Forelimb muscle (tissue), 1 donor: ENCODE results near the gene TSPAN9. TPM values are rescaled to one million over a fixed set of nuclear protein-coding genes. Genes with fewer than 3 reads are reported as not detected.

Experiments used
- DNase-seq: peaks from one replicate; pipeline ENCODE4 v3.0.0-alpha.2; 2013; ENCODE audit warnings: low read depth
- polyA plus RNA-seq: library from polyadenylated mRNA; unstranded; fragments of 120-200 nt; gene quantifications from one replicate; pipeline ENCODE4 v1.2.1, GENCODE V29; 2013; ENCODE audit not compliant: insufficient read length

Gene TSPAN9
- polyA plus RNA-seq, 1 donor = 112 TPM

DNA sequence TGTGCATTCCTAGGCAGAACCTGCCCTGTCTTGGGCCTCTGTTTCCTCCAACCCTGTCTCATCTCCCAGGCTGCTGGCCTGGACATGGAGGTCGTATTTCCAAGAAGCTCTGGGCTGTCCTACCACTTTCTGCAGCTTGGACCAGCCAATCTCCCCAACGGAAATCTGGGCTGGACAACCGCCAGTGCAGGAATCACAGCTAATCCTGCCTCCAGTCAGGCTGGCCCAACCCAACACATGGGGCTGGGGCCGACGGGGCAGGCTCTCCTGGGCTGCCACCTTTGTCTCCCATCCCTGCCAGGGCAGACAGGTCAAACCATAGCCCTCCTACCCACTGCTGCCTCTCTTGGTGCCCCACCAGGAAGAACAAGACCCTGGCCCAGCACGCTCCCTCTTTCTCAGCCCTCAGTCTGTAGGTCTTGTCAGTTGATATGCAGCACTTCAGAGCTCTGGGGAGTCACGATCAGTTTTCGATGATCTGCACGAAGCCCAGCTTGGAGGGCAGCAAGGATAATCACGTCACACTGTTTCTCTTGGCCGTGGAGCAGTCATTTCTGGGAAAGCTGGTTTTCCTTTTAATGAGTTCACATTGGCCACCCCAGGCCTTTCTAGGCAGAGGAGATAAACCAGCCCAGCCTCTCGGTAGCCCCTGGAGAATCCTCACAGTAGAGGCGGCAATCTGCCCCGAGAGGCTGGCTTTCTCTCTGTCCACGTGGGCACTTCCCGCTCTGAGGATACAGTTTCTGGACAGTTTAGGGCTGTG is 218.6 kb downstream of the TSPAN9 start:
- DNase-seq = no peak

- DNase-seq = no peak
Measured at GRCh38 chr12:3296409-3296701, 219.2 kb downstream of the TSPAN9 start.

DNA sequence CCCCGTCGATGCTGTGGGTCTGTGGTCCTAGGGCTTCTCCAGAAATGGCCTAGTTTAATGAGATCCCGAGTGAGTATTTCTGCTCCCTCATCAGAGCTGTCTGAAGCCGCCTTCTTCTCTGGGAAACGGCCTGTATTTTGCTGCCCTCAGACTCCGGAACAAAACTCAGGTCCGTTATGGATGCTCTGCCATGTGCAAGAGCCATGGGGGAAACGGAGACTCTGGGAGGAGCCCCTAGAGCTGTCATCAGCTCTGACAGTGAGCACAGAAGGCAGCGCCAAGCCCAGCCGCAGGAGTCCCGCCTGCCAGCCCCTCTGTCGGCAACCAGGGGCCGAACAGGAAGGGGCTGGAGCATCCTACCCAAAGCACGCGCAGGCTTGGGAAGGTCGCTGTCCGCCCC is 221.4 kb downstream of the TSPAN9 start:
- no peak for DNase-seq

DNA sequence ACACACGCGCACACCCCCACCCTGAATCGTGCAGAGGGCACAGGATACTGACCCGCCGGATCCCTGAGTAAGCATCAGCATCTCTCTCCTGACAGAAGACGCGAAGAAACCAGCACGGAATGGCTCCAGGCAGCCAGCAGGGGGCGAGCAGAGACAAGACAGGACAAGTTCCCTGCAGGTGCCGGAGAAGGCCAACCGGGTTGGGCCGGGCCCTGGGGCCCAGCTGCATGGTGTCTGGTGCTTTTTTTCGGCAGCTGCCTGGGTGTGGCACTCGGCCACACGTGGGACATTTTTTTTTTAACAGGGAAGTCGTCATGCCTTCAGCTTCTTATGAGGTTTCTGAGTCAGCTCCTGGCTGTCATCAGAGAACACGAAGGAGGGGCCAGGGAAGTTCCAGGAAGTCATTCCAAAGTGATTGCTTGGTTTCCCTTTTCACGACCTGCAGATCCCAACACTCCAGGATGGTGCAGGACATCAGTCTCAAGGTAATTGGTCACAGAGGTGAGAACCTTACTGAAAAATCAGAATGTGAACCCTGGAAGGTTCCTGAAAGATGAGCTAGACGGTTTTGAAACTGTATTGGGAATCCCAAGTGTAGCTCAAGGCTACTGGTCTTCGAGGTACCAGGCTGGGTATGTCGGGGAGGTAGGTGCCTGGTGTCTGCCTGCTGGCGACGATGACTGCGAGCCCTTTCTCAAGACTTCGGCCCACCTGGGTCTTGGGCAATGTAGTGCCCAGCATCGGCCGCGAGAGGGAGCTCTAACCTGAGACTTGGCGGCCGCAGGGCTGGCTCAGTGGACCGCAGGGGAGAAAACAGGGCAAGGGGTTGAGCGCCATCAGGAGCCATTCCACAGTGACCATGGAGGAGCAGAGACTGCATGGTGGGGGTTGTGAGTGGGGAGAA is 223.0 kb downstream of the TSPAN9 start:
- peak; percentile 75 for DNase-seq

DNA sequence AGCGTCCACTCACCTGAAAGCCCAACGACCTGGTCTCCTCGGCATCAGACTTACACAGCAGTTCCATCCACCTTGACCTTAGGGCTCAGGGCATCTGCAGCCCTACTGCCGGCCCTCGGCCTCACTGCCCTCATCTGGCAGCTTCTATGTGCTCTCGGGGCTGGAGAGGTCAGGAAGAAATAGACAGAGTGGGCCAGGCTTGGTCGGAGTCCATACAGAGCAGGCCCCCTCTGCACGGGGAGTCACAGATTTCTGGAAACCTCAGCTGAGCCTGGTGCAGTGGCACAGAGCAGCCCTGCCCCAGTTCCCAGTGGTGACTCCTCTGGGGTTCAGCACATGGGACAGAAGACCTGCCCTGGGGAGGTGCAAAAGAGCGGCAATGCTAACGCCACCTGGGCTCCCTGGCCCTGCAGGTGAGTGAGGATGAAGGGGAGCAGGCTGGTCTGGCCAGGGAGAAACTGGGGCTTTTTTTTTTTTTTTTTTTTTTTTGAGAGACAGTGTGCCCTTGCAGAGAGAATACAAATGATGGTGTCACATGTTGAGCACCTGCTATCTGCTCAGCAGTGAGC is 223.7 kb downstream of the TSPAN9 start:
- DNase-seq = no peak

DNA sequence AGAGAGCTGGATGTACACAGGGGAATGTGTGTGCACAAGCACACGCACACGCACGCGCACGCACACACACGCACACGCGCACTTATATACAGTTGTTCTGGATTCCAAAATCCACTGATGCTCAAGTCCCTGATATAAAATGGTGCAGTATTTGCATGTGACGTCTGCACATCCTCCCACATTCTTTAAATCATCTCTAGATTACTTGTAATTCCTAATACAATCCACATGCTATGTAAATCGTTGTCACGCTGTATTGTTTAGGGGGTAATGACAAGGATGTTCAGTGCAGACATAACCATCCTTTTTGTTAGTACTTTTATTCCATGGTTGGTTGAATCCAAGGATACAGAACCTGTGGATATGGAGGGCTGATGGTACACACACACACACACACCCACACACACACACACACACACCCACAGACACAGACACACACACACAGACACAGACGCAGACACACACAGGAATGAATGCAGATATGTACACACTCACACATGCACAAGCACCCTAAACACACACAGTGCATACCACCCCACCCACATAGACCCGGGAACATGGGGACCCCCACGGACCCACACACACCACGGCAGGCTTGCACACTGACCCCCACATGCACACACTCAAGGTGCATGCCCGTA is 225.3 kb downstream of the TSPAN9 start:
- DNase-seq = no peak

- DNase-seq = no peak
Measured at GRCh38 chr12:3303410-3304136, 226.4 kb downstream of the TSPAN9 start.

GRCh38 chr12:3304436-3305165 is 227.4 kb downstream of the TSPAN9 start:
- no peak for DNase-seq

GRCh38 chr12:3305464-3305863 is 228.3 kb downstream of the TSPAN9 start:
- no peak for DNase-seq

DNA sequence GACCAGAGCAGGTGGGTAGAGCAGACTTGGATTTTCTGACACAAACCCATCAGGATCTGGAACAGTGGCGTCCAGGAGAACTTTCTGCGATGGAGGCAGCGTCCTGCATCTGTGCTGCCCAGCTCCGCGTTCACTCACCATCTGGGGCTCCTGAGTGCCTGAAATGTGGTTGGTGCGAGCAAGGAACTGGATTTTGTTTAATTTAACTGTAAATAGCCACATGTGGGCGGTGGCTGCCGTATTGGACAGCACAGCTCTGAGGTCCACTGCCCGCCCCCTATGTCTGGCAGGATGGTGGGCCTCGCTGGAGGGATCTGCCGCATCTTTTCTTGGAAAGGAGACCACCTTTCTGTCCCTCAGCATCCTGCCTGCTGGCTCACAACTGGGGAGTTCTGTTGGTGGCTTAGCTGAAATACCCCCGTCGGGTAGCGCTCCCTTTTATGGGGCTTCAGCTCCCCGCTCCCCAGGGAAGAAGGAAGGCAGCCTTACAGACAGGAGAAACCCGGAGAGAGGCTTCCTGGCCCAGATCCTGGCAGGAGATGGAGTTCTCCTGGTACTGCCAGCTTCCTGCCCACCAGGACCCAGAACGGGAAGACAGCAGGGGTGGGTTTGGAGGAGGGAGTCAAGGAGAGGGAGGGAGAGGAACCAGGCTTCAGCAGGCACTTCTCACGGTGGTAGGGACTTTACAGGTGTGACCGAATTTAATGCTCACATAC is 228.9 kb downstream of the TSPAN9 start:
- no peak for DNase-seq

DNA sequence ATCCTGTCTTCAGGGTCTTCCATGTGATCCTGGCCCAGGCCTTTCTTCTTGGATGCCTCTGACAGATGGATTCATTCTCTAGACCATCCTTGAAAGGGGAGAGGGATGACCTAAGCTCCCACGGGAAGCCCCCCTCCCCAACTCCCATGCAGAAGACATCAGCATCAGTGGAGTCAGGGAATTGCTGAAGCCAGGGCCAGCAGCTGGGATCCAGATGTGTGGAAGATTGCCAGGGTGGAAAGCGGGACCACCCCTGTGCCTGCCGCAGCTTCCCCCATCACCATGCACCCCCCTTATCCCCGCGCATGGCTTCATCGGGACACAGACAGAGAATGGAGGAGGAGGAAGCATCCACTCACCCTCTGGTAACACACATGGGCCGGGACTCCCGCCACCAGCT is 230.2 kb downstream of the TSPAN9 start:
- DNase-seq = no peak

DNA sequence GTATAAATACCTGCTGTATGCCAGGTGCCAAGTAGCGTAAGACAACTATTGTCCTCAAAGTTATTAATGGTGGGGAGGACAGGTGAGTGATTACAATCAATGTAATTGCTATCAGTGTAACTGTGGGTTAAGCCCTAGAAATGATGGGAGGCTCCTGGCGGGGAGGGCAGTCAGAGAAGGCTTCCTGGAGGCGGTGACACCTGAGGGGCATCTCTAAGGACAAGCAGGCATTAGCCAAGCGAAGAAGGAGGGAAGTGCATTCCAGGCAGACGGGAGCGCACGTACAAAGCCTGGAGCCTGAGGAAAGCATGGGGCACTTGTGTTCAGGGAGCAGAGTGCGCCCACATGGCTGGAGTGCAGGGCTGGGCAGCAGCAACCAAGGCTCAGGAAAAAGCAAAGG is 230.9 kb downstream of the TSPAN9 start:
- no peak for DNase-seq

- no peak for DNase-seq
Measured at GRCh38 chr12:3308609-3309008, 231.4 kb downstream of the TSPAN9 start.

GRCh38 chr12:3309805-3310204 is 232.6 kb downstream of the TSPAN9 start:
- DNase-seq = no peak

DNA sequence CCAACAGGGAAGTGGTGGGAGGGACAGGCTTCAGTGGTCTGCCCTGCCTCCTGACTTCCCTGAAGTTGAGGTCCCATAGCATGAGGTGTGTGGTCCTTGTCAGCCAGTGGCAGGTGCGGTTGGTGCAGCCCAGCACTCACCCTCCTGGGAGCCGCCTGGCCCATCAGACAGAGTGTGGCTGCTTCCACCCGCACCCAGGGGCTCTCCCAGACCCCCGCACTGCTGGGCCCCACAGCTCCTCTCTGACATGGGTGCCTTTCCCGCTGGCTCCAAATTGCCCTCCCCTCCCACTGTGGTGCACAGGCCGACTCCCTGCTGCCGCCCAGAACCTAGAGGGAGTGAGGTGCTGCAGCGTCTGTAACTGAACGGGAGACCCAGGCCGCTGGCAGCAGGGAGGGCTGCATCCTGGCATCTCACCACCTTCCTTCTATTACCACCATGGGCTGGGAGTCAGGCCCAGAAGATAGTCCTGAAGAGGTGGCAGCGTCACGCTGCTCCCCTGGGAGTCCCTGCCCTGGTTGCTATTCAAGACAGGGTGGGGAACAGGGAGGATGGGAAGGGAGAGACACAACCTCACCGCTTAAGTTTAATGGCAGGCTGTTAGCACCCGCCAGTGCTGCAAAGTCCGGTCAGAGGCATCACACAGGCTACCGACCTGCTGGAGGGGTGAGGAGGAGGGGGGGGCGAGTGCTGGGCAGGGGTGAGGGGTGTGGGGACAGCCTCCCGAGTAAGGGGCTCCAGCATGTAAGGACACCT is 233.3 kb downstream of the TSPAN9 start:
- no peak for DNase-seq

DNA sequence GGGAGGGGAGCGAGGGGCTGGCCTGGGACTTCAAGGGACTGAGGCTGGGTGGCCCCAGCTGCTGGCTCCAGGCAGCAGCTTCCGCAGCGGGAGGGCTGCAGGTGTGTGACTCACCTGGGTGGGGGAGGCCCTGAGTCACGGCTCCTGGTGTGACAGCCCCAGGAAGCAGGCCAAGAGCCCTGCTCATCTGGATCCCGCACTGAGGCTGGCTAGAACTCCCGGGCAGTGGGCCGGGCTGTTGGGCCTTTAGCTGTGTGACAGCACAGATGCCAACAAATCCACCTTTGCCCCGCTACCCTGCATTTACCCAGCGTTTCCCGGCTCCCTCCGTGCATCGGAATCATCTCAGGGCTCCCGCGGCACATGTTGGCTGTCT is 233.8 kb downstream of the TSPAN9 start:
- no peak for DNase-seq

DNA sequence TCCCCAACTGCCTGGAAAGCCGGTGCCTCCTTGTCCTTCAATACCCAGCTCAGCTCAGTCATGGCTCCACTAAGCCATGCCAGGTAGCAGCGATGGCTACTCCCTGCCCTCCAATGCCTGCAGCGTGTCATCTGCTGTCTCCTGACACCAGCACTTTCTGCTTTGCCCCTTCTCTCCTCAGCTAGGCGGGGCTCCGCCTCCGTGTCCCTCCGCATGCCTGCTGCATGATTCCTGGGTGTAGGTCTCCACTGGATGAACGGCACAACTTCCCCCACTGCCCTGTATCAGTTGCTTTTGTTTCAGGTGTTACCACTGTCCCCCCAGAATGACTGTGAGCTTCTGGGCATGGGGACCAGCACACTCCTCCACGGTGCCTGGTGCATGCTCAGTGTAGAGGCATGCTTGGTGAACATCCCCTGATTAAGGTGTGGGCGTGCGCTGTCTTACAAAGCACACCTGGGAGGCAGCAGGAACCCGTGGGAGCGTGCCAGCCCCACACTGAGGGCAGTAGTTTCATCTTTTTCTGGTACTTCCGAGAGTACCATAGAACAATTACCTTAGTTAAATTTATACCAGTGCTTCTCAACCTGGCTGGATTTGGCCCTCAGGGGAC is 234.4 kb downstream of the TSPAN9 start:
- DNase-seq = no peak

GRCh38 chr12:3313066-3313465 is 235.9 kb downstream of the TSPAN9 start:
- DNase-seq = no peak
